ENCODE measurements around the gene ZFPM1. TPM values are rescaled to one million over a fixed set of nuclear protein-coding genes. Genes with fewer than 3 reads are reported as not detected.

Gene ZFPM1
- total RNA-seq (10 to 100 TPM in 4 of 7 donors, 1 to 10 TPM in 3; 4.5 to 25.3 (median 16.2) TPM), polyA plus RNA-seq (10 to 100 TPM in 1 of 3 donors, 1 to 10 TPM in 2; 2.3 to 10.2 (median 2.8) TPM)
- long read RNA-seq, donor 1, full-length matches to known transcripts, result 1 of 1 reads
- long read RNA-seq, donor 1, partial matches to known transcripts, result 0 of 1 reads
- long read RNA-seq, donor 1, other reads (novel, unspliced or antisense), result 0 of 1 reads
- long read RNA-seq, donor 2, full-length matches to known transcripts, result 1 of 6 reads
- long read RNA-seq, donor 2, partial matches to known transcripts, result 5 of 6 reads
- long read RNA-seq, donor 2, other reads (novel, unspliced or antisense), result 0 of 6 reads

DNA sequence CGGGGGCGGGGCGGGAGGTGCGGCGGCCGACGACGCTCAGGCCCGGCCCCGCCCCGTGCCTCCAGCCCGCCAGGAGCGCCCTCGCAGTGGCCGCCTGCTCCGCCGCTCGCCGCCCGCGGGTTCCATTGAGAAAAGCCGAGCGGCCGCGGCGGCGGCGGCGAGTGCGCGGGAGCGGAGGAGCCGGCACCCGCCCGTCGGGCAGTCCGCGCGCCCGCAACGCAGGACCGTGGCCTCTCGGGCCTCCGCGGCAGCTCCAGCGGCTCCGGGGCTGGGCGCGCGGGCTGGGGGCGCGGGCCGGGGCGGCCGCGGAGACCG, at the start of gene ZFPM1:
Gene ZFPM1, plus strand, starts transcription at position 64 of the 315 bp plus-strand sequence. CDS start 359 bp downstream, outside the sequence.
- WGBS, 5 donors, result 0 to 1% (median 0%) methylated on average over 1 to 57 of the region's 57 CpGs; no CpG with 5 or more reads in 1 of the 5 donors
- DNase-seq, result no peak
- peak within 1 kb of the TSS; percentile 75 to 92 (median 84) for H3K27ac ChIP-seq
- H3K4me3 ChIP-seq, result peak within 1 kb of the TSS; percentile 56 to 89 (median 66)
- H3K36me3 ChIP-seq, result no peaks in the 10 kb centered on the region
- peaks cover 35 to 87% (median 72%) of the 10 kb centered on the region in 6 donors for H3K4me1 ChIP-seq
- TF ChIP-seq POLR2A (IDR thresholded peaks at IDR 0.05) (no peak), POLR2AphosphoS5 (IDR thresholded peaks at IDR 0.05) (peak in 1 of 3 donors; percentile 26), CTCF (IDR thresholded peaks at IDR 0.05 in 8 of 11, conservative IDR thresholded peaks at IDR 0.05 in 3 of 11) (no peak)
- intact Hi-C loops (cut with DNase I; ENCODE audit: low total_unique reads), result no loop called here
- peaks cover 0 to 43% (median 0%) of the 10 kb centered on the region in 7 donors for H3K27me3 ChIP-seq (replicated peaks in 1 of 7)
- no peaks in the 10 kb centered on the region for H3K9me3 ChIP-seq

- Histone ChIP-seq H3K9me3 (no peaks in the 10 kb centered on the region), H3K27me3 (replicated peaks in 1 of 7) (no peaks in the 10 kb centered on the region), H3K27ac (no peak overlapping the region), H3K36me3 (no peaks in the 10 kb centered on the region), H3K4me3 (no peak overlapping the region), H3K4me1 (peaks cover 0 to 16% (median 3%) of the 10 kb centered on the region in 6 donors)
- 85 to 92% (median 86%) methylated on average over 19 to 22 of the region's 22 CpGs for WGBS, 5 donors
- no peak for DNase-seq
- intact Hi-C loops (cut with DNase I; ENCODE audit: low total_unique reads), result no loop called here
- TF ChIP-seq CTCF (IDR thresholded peaks at IDR 0.05 in 8 of 11, conservative IDR thresholded peaks at IDR 0.05 in 3 of 11) (no peak), POLR2AphosphoS5 (IDR thresholded peaks at IDR 0.05) (no peak), POLR2A (IDR thresholded peaks at IDR 0.05) (no peak)
Observed at GRCh38 chr16:88403794-88404581, 49.1 kb upstream of the ZFPM1 start.

DNA sequence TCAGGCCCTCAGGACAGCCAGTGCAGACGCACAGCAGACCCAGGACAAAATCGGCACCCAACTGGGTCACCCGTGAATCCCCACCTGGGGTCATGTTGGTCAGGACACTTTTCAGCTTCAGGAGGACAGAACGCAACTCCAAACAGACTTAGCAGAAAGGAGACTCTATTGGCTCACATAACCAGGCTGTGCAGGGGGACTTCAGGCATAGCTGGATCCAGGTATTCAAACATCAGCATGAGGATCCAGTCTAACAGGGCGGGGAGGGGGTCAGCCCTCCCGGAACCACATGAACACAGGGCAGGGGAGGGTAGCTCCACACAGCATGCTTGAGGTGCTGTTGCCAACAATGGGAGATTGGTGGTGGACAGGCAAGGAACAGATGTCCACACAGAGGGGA, 48.3 kb upstream of the ZFPM1 start:
- no peak for DNase-seq
- intact Hi-C loops (cut with DNase I; ENCODE audit: low total_unique reads), result no loop called here
- no peak overlapping the region for H3K4me3 ChIP-seq
- TF ChIP-seq POLR2A (IDR thresholded peaks at IDR 0.05), result no peak
- TF ChIP-seq POLR2AphosphoS5 (IDR thresholded peaks at IDR 0.05), result no peak
- no peak for TF ChIP-seq CTCF (IDR thresholded peaks at IDR 0.05 in 8 of 11, conservative IDR thresholded peaks at IDR 0.05 in 3 of 11)
- no peaks in the 10 kb centered on the region for H3K36me3 ChIP-seq
- H3K27me3 ChIP-seq (replicated peaks in 1 of 7), result no peaks in the 10 kb centered on the region
- H3K9me3 ChIP-seq, result no peaks in the 10 kb centered on the region
- no peak overlapping the region for H3K27ac ChIP-seq
- H3K4me1 ChIP-seq, result peaks cover 0 to 16% (median 3%) of the 10 kb centered on the region in 6 donors
- whole genome bisulfite sequencing, 5 donors, result 74 to 97% (median 92%) methylated on average over 6 of the region's 6 CpGs
